B cell (primary cell): ENCODE measurements around the gene CALM3. TPM values are rescaled to one million over a fixed set of nuclear protein-coding genes. Genes with fewer than 3 reads are reported as not detected.

ENCODE experiments used
- ATAC-seq: fragments of 200-7000 bp; cut with Tn5 transposase; one replicate; pipeline ENCODE4 v1.10.0; 2021; ENCODE audit warnings: low read depth, mild to moderate bottlenecking, moderate number of reproducible peaks, moderate library complexity
- CTCF ChIA-PET: fragments of 350-600 bp; sonication (Branson Sonifier 250); formaldehyde crosslinking; loops from one replicate; lab custom pipeline; 2021; ENCODE audit warnings: antibody characterized with exemption, inconsistent platforms; lab: Charles Lee
- POLR2A ChIA-PET: fragments of 350-600 bp; sonication (Branson Sonifier 250); formaldehyde crosslinking; loops from one replicate; lab custom pipeline; 2021; ENCODE audit warnings: antibody characterized with exemption; lab: Charles Lee
- DNase-seq: peaks from one replicate; pipeline ENCODE4 v3.0.0; 2013
- H2AFZ ChIP-seq: 2 replicates; pipeline ENCODE4 v1.6.1; 2012; ENCODE audit warnings: mild to moderate bottlenecking, low read depth, low read length; ENCODE audit not compliant: insufficient read depth, poor library complexity, severe bottlenecking
- H3K27ac ChIP-seq, 2 donors: 1 replicate in 1 of 2; 2 replicates in 1 of 2; pipeline ENCODE4 v1.5.1; 2012 to 2013; ENCODE audit warnings: low read length in 2 of 2, mild to moderate bottlenecking in 2 of 2, moderate library complexity in 1 of 2
- H3K27me3 ChIP-seq, 4 experiments: fragments of 200-600 bp in 1 of 4; sonication (generic) in 1 of 4; replicated peaks in 1 of 4; 1 replicate in 2 of 4; 2 replicates in 2 of 4; pipeline versions ENCODE4 v1.6.1 to v1.7.0; 2013 to 2016; ENCODE audit warnings: low read length in 3 of 4, mild to moderate bottlenecking in 2 of 4, mixed read lengths in 1 of 4, moderate library complexity in 1 of 4; ENCODE audit not compliant: insufficient read depth in 4 of 4, control insufficient read depth in 3 of 4; ENCODE audit errors: control extremely low read depth in 1 of 4
- H3K36me3 ChIP-seq, 2 experiments: replicated peaks in 1 of 2; 1 replicate in 1 of 2; 2 replicates in 1 of 2; pipeline versions ENCODE4 v1.6.1 to v1.7.1; 2013; ENCODE audit warnings: low read length in 1 of 2; ENCODE audit not compliant: insufficient read depth in 2 of 2, control insufficient read depth in 1 of 2; ENCODE audit errors: control extremely low read depth in 1 of 2, extremely low read depth in 1 of 2
- H3K4me1 ChIP-seq, 2 donors: fragments of 200-600 bp in 1 of 2; sonication (generic) in 1 of 2; 1 replicate in 1 of 2; 2 replicates in 1 of 2; pipeline versions ENCODE4 v1.5.1 to v1.6.1; 2013 to 2017; ENCODE audit warnings: low read length in 2 of 2; ENCODE audit not compliant: control insufficient read depth in 2 of 2, insufficient read depth in 2 of 2
- H3K4me2 ChIP-seq: replicated peaks from 2 replicates; pipeline ENCODE3; 2012; ENCODE audit warnings: mild to moderate bottlenecking, low read depth, low read length; ENCODE audit not compliant: poor library complexity, severe bottlenecking
- H3K4me3 ChIP-seq, 5 experiments: fragments of 200-600 bp in 1 of 5; sonication (generic) in 1 of 5; 1 replicate in 3 of 5; 2 replicates in 2 of 5; pipeline versions ENCODE4 v1.5.1 to v1.7.0; 2011 to 2016; ENCODE audit warnings: low read length in 4 of 5, mild to moderate bottlenecking in 4 of 5, low read depth in 2 of 5, control low read depth in 1 of 5, moderate library complexity in 1 of 5; ENCODE audit not compliant: insufficient read depth in 1 of 5; ENCODE audit errors: control extremely low read depth in 1 of 5, extremely low read depth in 1 of 5
- H3K79me2 ChIP-seq: fragments of 200-600 bp; sonication (generic); one replicate; pipeline ENCODE4 v1.6.0; 2016; ENCODE audit warnings: low read length; ENCODE audit not compliant: control insufficient read depth, insufficient read depth
- H3K9ac ChIP-seq: fragments of 200-600 bp; sonication (generic); 2 replicates; pipeline ENCODE4 v1.6.1; 2017; ENCODE audit warnings: mild to moderate bottlenecking, low read length, moderate library complexity
- H3K9me3 ChIP-seq, 3 donors: one replicate each; pipeline versions ENCODE4 v1.6.1 to v1.7.1; 2013; ENCODE audit warnings: low read length in 2 of 3; ENCODE audit not compliant: control insufficient read depth in 2 of 3, insufficient read depth in 1 of 3; ENCODE audit errors: control extremely low read depth in 1 of 3
- H4K20me1 ChIP-seq: 2 replicates; pipeline ENCODE4 v1.6.0; 2012; ENCODE audit warnings: mild to moderate bottlenecking, low read length; ENCODE audit not compliant: insufficient read depth, control insufficient read depth, poor library complexity, severe bottlenecking
- H3K27ac Mint-ChIP-seq: one replicate; pipeline ENCODE4 v1.8.0; 2021; ENCODE audit warnings: mixed read lengths
- H3K27me3 Mint-ChIP-seq: one replicate; pipeline ENCODE4 v1.8.0; 2021; ENCODE audit warnings: mixed read lengths
- H3K4me1 Mint-ChIP-seq: one replicate; pipeline ENCODE4 v1.8.0; 2021; ENCODE audit warnings: mixed read lengths
- H3K4me3 Mint-ChIP-seq: one replicate; pipeline ENCODE4 v1.8.0; 2021; ENCODE audit warnings: mixed read lengths
- H3K9me3 Mint-ChIP-seq: one replicate; pipeline ENCODE4 v1.8.0; 2022; ENCODE audit warnings: mixed read lengths; ENCODE audit not compliant: insufficient read depth
- EZH2 ChIP-seq: IDR thresholded peaks from 2 replicates; pipeline ENCODE4 v1.6.1; 2012; ENCODE audit warnings: borderline replicate concordance, low read depth, mild to moderate bottlenecking, moderate library complexity, low read length; ENCODE audit not compliant: insufficient read depth, poor library complexity, severe bottlenecking
- WGBS: methylation state at CpG from one replicate; pipeline ENCODE4 v1.1.5; 2013; ENCODE audit warnings: missing lambda C conversion rate; ENCODE audit not compliant: insufficient coverage; 5-methylcytosine and 5-hydroxymethylcytosine counted together
- intact Hi-C: fragments of 100-400 bp; cut with micrococcal nuclease; formaldehyde crosslinking; loops from one replicate; pipeline ENCODE4 v1.10.0; 2022
- polyA plus RNA-seq: library from polyadenylated mRNA; depleted of rRNA; stranded (reverse); fragments of >200 nt; gene quantifications from 2 replicates; pipeline ENCODE4 v1.2.3, GENCODE V29; 2012
- total RNA-seq, 2 donors: library from RNA; stranded (reverse); fragments of 120-200 nt in 1 of 2; gene quantifications; 1 replicate in 1 of 2; 2 replicates in 1 of 2; pipeline versions ENCODE4 v1.2.3 to v1.2.4, GENCODE V29; 2013 to 2022
- TF ChIP-seq, protein P1 (sequence below): fragments of 200-600 bp; IDR thresholded peaks from one replicate; pipeline ENCODE4 v1.8.0; 2022; ENCODE audit warnings: antibody characterized with exemption, mild to moderate bottlenecking

Gene CALM3
- total and polyA plus RNA-seq, 2 donors (not counting 1 experiment from before 2014, with no cell fraction given), result 99.0 to 99.3 TPM

DNA sequence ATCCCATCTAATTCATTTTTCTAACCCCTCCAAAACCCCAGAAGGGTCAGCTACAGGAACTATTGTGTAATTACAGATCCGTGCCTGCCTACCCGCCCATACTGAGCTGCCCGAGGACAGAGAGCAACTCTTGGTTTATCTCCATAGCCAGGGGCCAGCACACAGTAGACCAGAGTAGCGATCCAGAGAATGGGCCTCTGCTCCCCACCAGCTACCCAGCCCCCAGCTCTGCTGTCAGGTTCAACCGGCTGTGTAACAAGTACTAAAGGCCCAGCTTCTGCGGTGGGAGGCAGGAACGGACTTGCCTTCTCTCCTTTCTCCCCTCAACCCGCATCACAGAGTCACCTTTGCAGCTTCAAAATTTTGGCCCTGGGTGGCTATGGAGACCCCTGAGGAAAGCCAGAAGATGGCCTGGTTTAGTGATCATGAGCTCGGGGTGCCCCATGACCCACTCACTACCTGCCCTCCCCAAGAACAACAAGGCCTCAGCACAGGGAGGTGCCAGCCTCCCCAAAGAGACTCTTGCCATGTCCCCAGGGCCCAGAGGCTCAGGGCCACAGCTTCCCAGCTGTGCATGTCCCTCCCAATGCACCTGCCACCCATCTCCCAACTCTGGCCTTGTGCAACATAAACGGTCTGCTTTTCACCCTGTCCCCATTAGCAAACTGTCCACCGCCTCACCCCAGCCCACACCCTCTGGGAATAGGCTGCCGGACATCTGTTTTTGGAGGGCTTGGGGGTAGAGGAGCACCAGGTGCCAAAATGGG, 5.7 kb downstream of the CALM3 start:
- POLR2A ChIA-PET, result no interaction called here
- DNase-seq, result no peak
- no peak for ATAC-seq
- Histone ChIP-seq H4K20me1 (peaks cover 81% of the 10 kb centered on the region), H3K9me3 (peaks cover 0 to 5% (median 0%) of the 10 kb centered on the region in 3 donors), H3K27me3 (no peaks in the 10 kb centered on the region), H3K9ac (no peak overlapping the region), H3K4me3 (no peak overlapping the region), H3K4me1 (peaks cover 28 to 32% of the 10 kb centered on the region in 2 donors), H3K79me2 (peaks cover 28% of the 10 kb centered on the region), H3K36me3 (peaks cover 0 to 53% of the 10 kb centered on the region in 2 experiments), H3K4me2 (no peak overlapping the region), H3K27ac (no peak overlapping the region), H2AFZ (no peak overlapping the region)
- intact Hi-C loops, result no loop called here
- no peak overlapping the region for H3K27ac Mint-ChIP-seq
- H3K4me1 Mint-ChIP-seq, result peaks cover 35% of the 10 kb centered on the region
- TF ChIP-seq, protein P1, sequence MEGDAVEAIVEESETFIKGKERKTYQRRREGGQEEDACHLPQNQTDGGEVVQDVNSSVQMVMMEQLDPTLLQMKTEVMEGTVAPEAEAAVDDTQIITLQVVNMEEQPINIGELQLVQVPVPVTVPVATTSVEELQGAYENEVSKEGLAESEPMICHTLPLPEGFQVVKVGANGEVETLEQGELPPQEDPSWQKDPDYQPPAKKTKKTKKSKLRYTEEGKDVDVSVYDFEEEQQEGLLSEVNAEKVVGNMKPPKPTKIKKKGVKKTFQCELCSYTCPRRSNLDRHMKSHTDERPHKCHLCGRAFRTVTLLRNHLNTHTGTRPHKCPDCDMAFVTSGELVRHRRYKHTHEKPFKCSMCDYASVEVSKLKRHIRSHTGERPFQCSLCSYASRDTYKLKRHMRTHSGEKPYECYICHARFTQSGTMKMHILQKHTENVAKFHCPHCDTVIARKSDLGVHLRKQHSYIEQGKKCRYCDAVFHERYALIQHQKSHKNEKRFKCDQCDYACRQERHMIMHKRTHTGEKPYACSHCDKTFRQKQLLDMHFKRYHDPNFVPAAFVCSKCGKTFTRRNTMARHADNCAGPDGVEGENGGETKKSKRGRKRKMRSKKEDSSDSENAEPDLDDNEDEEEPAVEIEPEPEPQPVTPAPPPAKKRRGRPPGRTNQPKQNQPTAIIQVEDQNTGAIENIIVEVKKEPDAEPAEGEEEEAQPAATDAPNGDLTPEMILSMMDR, result no peak
- TF ChIP-seq EZH2, result no peak
- no peaks in the 10 kb centered on the region for H3K27me3 Mint-ChIP-seq
- 97% methylated on average over 8 of the region's 12 CpGs for WGBS
- no peaks in the 10 kb centered on the region for H3K9me3 Mint-ChIP-seq
- CTCF ChIA-PET, result interaction anchor here (1.4 to 16.2 kb wide), 2 partner anchors 55 to 98 kb away, joined by 4 to 447 read pairs; partner anchors contain the start of gene DACT3
- H3K4me3 Mint-ChIP-seq, result no peak overlapping the region

- Mint-ChIP-seq H3K27me3 (no peaks in the 10 kb centered on the region), H3K27ac (no peak overlapping the region), H3K9me3 (no peaks in the 10 kb centered on the region), H3K4me1 (peaks cover 35% of the 10 kb centered on the region), H3K4me3 (no peak overlapping the region)
- ATAC-seq (no peak), DNase-seq (no peak)
- no peaks in the 10 kb centered on the region for H3K27me3 ChIP-seq
- H2AFZ ChIP-seq, result no peak overlapping the region
- H3K4me1 ChIP-seq, result peaks cover 28 to 32% of the 10 kb centered on the region in 2 donors
- POLR2A ChIA-PET, result no interaction called here
- no peak overlapping the region for H3K27ac ChIP-seq
- H3K9me3 ChIP-seq, result peaks cover 0 to 7% (median 0%) of the 10 kb centered on the region in 3 donors
- no peak overlapping the region for H3K4me2 ChIP-seq
- 94% methylated on average over 12 of the region's 12 CpGs for WGBS
- no peak for TF ChIP-seq EZH2
- TF ChIP-seq, protein P1, result no peak
- CTCF ChIA-PET, result interaction anchor here (16.2 kb wide), 1 partner anchor 54 kb away, joined by 447 read pairs; the partner anchor contains the start of gene DACT3
- H3K9ac ChIP-seq, result no peak overlapping the region
- H4K20me1 ChIP-seq, result peaks cover 75% of the 10 kb centered on the region
- peaks cover 0 to 53% of the 10 kb centered on the region in 2 experiments for H3K36me3 ChIP-seq
- intact Hi-C loops, result no loop called here
- H3K79me2 ChIP-seq, result peaks cover 22% of the 10 kb centered on the region
- H3K4me3 ChIP-seq, result no peak overlapping the region
These were observed 6.3 kb downstream of the CALM3 start for GRCh38 chr19:46607448-46607841.
